ENCODE measurements around the gene ADAMTSL1.

ADAMTSL1 gene

GRCh38 chr9:18606846-18607245 is 132.9 kb downstream of the ADAMTSL1 start (continued):
- TF ChIP-seq ZNF433 (tag by site-specific recombination; IDR thresholded peaks at IDR 0.05; ENCODE audit: low read depth) (no peak), ZNF354C (tag by site-specific recombination; IDR thresholded peaks at IDR 0.05; ENCODE audit: borderline replicate concordance, low read depth) (no peak)

GRCh38 chr9:18608371-18608770 is 134.4 kb downstream of the ADAMTSL1 start:
- H3K4me3 ChIP-seq (ENCODE audit: low read depth, low read length): no peak overlapping the region
- H3K4me1 ChIP-seq (ENCODE audit: control insufficient read depth, insufficient read depth, low read length): peaks cover 5% of the 10 kb centered on the region
- H3K27ac ChIP-seq (ENCODE audit: extremely low read depth, low read depth, low read length): no peak overlapping the region
- no peaks in the 10 kb centered on the region for H3K36me3 ChIP-seq (ENCODE audit: control insufficient read depth in 2 of 2, insufficient read depth in 1 of 2, low read length in 2 of 2)
- POLR2A ChIA-PET: no interaction called here
- CTCF ChIA-PET: interaction anchor here (0.7 kb wide), 1 partner anchor 405 kb away, joined by 3 read pairs; no protein-coding TSS in a partner anchor
- H3K9me3 ChIP-seq (ENCODE audit: control insufficient read depth, insufficient read depth, low read depth, low read length): no peaks in the 10 kb centered on the region
- TF ChIP-seq ZNF664 (tag by site-specific recombination; IDR thresholded peaks at IDR 0.05) (no peak), ZNF214 (tag by site-specific recombination; IDR thresholded peaks at IDR 0.05; ENCODE audit: borderline replicate concordance) (no peak), ZNF202 (tag by site-specific recombination; IDR thresholded peaks at IDR 0.05; ENCODE audit: borderline replicate concordance) (no peak), REST (tag by site-specific recombination; IDR thresholded peaks at IDR 0.05) (no peak)
- TF ChIP-seq, protein P1, sequence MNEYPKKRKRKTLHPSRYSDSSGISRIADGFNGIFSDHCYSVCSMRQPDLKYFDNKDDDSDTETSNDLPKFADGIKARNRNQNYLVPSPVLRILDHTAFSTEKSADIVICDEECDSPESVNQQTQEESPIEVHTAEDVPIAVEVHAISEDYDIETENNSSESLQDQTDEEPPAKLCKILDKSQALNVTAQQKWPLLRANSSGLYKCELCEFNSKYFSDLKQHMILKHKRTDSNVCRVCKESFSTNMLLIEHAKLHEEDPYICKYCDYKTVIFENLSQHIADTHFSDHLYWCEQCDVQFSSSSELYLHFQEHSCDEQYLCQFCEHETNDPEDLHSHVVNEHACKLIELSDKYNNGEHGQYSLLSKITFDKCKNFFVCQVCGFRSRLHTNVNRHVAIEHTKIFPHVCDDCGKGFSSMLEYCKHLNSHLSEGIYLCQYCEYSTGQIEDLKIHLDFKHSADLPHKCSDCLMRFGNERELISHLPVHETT (tag by site-specific recombination; IDR thresholded peaks at IDR 0.05): no peak

DNA sequence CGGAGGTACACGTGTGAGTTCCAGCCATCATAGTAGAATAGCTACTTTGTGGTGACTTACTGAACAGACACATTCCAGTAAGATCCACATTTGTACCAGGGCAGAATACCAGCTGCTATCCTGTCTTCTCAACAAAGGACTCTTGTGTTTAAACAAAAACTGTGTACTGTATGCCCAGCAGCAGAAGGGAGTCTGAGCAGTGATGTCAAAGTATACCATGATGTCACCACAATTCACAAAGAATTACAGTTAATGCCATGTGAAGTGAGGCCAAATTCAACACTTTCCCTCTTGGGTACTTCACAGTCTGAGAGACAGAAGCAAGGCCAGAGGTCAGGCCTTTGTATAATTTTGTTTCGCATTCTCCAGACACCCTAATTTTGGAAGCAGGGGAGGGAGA is 137.0 kb downstream of the ADAMTSL1 start:
- CTCF ChIA-PET: interaction anchor here (0.7 to 1.0 kb wide), 2 partner anchors 349 to 356 kb away, joined by 3 read pairs; no protein-coding TSS in a partner anchor
- Histone ChIP-seq H3K27ac (ENCODE audit: extremely low read depth, low read depth, low read length) (no peak overlapping the region), H3K4me3 (ENCODE audit: low read depth, low read length) (no peak overlapping the region), H3K9me3 (ENCODE audit: control insufficient read depth, insufficient read depth, low read depth, low read length) (no peaks in the 10 kb centered on the region), H3K4me1 (ENCODE audit: control insufficient read depth, insufficient read depth, low read length) (peaks cover 5% of the 10 kb centered on the region), H3K36me3 (ENCODE audit: control insufficient read depth in 2 of 2, insufficient read depth in 1 of 2, low read length in 2 of 2) (no peaks in the 10 kb centered on the region)
- POLR2A ChIA-PET: no interaction called here
- TF ChIP-seq ZNF350 (tag by site-specific recombination; IDR thresholded peaks at IDR 0.05): no peak
- no peak for TF ChIP-seq SP2 (tag by site-specific recombination; IDR thresholded peaks at IDR 0.05)
- no peak for TF ChIP-seq ZNF266 (tag by site-specific recombination; IDR thresholded peaks at IDR 0.05; ENCODE audit: low read depth)
- TF ChIP-seq, protein P2, sequence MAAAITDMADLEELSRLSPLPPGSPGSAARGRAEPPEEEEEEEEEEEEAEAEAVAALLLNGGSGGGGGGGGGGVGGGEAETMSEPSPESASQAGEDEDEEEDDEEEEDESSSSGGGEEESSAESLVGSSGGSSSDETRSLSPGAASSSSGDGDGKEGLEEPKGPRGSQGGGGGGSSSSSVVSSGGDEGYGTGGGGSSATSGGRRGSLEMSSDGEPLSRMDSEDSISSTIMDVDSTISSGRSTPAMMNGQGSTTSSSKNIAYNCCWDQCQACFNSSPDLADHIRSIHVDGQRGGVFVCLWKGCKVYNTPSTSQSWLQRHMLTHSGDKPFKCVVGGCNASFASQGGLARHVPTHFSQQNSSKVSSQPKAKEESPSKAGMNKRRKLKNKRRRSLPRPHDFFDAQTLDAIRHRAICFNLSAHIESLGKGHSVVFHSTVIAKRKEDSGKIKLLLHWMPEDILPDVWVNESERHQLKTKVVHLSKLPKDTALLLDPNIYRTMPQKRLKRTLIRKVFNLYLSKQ (tag by site-specific recombination; IDR thresholded peaks at IDR 0.05; ENCODE audit: borderline replicate concordance): no peak
- no peak for TF ChIP-seq BCL6B (tag by site-specific recombination; IDR thresholded peaks at IDR 0.05)
- peak; percentile 43; the same call in 1 of the 2 replicates for TF ChIP-seq ZNF629 (tag by site-specific recombination; IDR thresholded peaks at IDR 0.05)
- TF ChIP-seq ZNF18 (tag by site-specific recombination; IDR thresholded peaks at IDR 0.05): no peak
- TF ChIP-seq SP7 (tag by site-specific recombination; IDR thresholded peaks at IDR 0.05): no peak
- TF ChIP-seq, protein P3, sequence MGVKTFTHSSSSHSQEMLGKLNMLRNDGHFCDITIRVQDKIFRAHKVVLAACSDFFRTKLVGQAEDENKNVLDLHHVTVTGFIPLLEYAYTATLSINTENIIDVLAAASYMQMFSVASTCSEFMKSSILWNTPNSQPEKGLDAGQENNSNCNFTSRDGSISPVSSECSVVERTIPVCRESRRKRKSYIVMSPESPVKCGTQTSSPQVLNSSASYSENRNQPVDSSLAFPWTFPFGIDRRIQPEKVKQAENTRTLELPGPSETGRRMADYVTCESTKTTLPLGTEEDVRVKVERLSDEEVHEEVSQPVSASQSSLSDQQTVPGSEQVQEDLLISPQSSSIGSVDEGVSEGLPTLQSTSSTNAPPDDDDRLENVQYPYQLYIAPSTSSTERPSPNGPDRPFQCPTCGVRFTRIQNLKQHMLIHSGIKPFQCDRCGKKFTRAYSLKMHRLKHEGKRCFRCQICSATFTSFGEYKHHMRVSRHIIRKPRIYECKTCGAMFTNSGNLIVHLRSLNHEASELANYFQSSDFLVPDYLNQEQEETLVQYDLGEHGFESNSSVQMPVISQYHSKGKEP (tag by site-specific recombination; IDR thresholded peaks at IDR 0.05): no peak
- TF ChIP-seq ZNF175 (tag by site-specific recombination; IDR thresholded peaks at IDR 0.05): no peak
- TF ChIP-seq ZBTB21 (tag by site-specific recombination; IDR thresholded peaks at IDR 0.05): peak; percentile 61; the same call in 1 of the 2 replicates
- TF ChIP-seq ZNF791 (tag by site-specific recombination; IDR thresholded peaks at IDR 0.05): no peak
- no peak for TF ChIP-seq KLF1 (tag by site-specific recombination; IDR thresholded peaks at IDR 0.05)
- no peak for TF ChIP-seq ZNF19 (tag by site-specific recombination; IDR thresholded peaks at IDR 0.05; ENCODE audit: low read depth)
- TF ChIP-seq ZNF174 (tag by site-specific recombination; IDR thresholded peaks at IDR 0.05): no peak
